DND-41 (cell line): ENCODE results near the gene MFAP2.

ENCODE experiments used
- ATAC-seq: fragments of 200-7000 bp; cut with Tn5 transposase; 3 replicates; pipeline ENCODE4 v1.9.1; 2021; ENCODE audit warnings: low read depth; ENCODE audit not compliant: insufficient read depth
- DNase-seq: peaks from one replicate; pipeline ENCODE4 v3.0.0-alpha.2; 2020
- H2AFZ ChIP-seq: 2 replicates; pipeline ENCODE4 v1.6.0; 2012; ENCODE audit warnings: low read depth, low read length
- H3K27ac ChIP-seq: 2 replicates; pipeline ENCODE4 v1.5.1; 2012; ENCODE audit warnings: low read length, inconsistent platforms
- H3K27me3 ChIP-seq: fragments of 200-600 bp; sonication (generic); 2 replicates; pipeline ENCODE4 v1.6.0; 2012; ENCODE audit warnings: low read length, mild to moderate bottlenecking, inconsistent platforms; ENCODE audit not compliant: insufficient read depth, poor library complexity
- H3K36me3 ChIP-seq: 2 replicates; pipeline ENCODE4 v1.5.1; 2012; ENCODE audit warnings: low read length, inconsistent platforms; ENCODE audit not compliant: insufficient read depth
- H3K4me1 ChIP-seq: 2 replicates; pipeline ENCODE4 v1.5.1; 2012; ENCODE audit warnings: mild to moderate bottlenecking, low read length; ENCODE audit not compliant: insufficient read depth
- H3K4me2 ChIP-seq: 2 replicates; pipeline ENCODE4 v1.6.0; 2012; ENCODE audit warnings: mild to moderate bottlenecking, moderate library complexity, low read length, inconsistent platforms; ENCODE audit not compliant: insufficient read depth
- H3K4me3 ChIP-seq, 2 experiments: fragments of 200-600 bp in 1 of 2; shearing (Covaris generic) in 1 of 2; 2 replicates each; pipeline ENCODE4 v1.5.1; 2012 to 2016; ENCODE audit warnings: inconsistent platforms in 2 of 2, low read length in 2 of 2, mild to moderate bottlenecking in 2 of 2, low read depth in 1 of 2, moderate library complexity in 1 of 2
- H3K79me2 ChIP-seq: 2 replicates; pipeline ENCODE4 v1.6.0; 2012; ENCODE audit warnings: low read length, inconsistent platforms; ENCODE audit not compliant: insufficient read depth
- H3K9ac ChIP-seq: 2 replicates; pipeline ENCODE4 v1.6.0; 2012; ENCODE audit warnings: low read depth, mild to moderate bottlenecking, inconsistent platforms, low read length, moderate library complexity
- H3K9me3 ChIP-seq: 2 replicates; pipeline ENCODE4 v1.5.1; 2012; ENCODE audit warnings: low read length, moderate library complexity, mild to moderate bottlenecking, inconsistent platforms; ENCODE audit not compliant: insufficient read depth, severe bottlenecking
- H4K20me1 ChIP-seq: 2 replicates; pipeline ENCODE4 v1.6.0; 2012; ENCODE audit warnings: low read length; ENCODE audit not compliant: insufficient read depth
- EZH2 ChIP-seq: IDR thresholded peaks from 3 replicates; pipeline ENCODE4 v1.6.1; 2012; ENCODE audit warnings: borderline replicate concordance, low read depth, mild to moderate bottlenecking, moderate library complexity, low read length, inconsistent platforms; ENCODE audit not compliant: severe bottlenecking
- TF ChIP-seq, protein P1 (sequence below): IDR thresholded peaks from 2 replicates; pipeline ENCODE4 v1.5.1; 2012; ENCODE audit warnings: borderline replicate concordance, low read length, moderate library complexity, mild to moderate bottlenecking; ENCODE audit not compliant: poor library complexity, severe bottlenecking; ENCODE audit errors: extremely low read depth

The MFAP2 gene

DNA sequence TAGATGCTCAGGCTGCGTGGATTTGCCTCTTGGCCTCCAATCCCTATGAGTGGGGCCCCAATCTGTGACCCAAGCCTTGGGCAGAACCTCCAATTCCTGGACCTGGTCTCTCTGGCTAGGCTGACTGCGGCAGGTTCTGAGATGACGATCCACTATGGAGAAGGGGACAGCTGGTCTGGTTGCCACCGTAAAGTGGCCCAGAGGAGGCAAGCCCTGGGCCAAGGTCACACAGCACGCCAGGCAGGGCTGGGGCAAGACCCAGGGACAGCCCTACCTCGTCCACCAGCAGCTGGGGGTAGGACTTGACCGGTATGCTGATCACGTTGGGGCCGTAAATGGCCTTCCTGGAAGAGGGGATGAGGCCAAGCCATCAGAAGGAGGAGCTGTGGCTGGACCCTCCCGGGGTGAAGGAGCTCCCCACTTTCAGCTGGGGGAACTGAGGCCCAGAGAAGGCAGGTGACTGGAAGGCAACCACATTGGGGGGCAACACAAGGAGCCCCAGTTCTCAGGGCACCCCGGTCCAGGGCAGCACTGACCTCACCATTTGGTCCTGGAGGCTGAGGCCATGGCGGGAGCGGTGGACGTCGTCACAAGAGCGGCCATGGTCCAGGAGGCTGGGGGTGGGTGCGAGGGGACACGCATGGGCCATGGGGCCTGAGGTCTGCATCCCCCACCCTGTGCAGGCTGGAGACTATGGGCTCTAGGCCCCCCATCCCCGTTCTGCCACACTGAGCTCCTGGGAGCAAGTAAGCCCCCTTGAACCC lies 21.5 kb upstream of the MFAP2 start:
- H2AFZ ChIP-seq = no peak overlapping the region
- H3K4me1 ChIP-seq = no peaks in the 10 kb centered on the region
- H3K27ac ChIP-seq = no peak overlapping the region
- no peak overlapping the region for H3K4me3 ChIP-seq
- no peak overlapping the region for H3K4me2 ChIP-seq
- peaks cover 52% of the 10 kb centered on the region for H3K36me3 ChIP-seq
- H4K20me1 ChIP-seq = peaks cover 6% of the 10 kb centered on the region; the same call in 1 of the 2 replicates
- no peaks in the 10 kb centered on the region for H3K27me3 ChIP-seq
- TF ChIP-seq, protein P1, sequence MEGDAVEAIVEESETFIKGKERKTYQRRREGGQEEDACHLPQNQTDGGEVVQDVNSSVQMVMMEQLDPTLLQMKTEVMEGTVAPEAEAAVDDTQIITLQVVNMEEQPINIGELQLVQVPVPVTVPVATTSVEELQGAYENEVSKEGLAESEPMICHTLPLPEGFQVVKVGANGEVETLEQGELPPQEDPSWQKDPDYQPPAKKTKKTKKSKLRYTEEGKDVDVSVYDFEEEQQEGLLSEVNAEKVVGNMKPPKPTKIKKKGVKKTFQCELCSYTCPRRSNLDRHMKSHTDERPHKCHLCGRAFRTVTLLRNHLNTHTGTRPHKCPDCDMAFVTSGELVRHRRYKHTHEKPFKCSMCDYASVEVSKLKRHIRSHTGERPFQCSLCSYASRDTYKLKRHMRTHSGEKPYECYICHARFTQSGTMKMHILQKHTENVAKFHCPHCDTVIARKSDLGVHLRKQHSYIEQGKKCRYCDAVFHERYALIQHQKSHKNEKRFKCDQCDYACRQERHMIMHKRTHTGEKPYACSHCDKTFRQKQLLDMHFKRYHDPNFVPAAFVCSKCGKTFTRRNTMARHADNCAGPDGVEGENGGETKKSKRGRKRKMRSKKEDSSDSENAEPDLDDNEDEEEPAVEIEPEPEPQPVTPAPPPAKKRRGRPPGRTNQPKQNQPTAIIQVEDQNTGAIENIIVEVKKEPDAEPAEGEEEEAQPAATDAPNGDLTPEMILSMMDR = no peak
- TF ChIP-seq EZH2 = no peak
- H3K79me2 ChIP-seq = no peaks in the 10 kb centered on the region
- ATAC-seq (no peak), DNase-seq (no peak)
- no peaks in the 10 kb centered on the region for H3K9me3 ChIP-seq
- H3K9ac ChIP-seq = no peak overlapping the region

DNA sequence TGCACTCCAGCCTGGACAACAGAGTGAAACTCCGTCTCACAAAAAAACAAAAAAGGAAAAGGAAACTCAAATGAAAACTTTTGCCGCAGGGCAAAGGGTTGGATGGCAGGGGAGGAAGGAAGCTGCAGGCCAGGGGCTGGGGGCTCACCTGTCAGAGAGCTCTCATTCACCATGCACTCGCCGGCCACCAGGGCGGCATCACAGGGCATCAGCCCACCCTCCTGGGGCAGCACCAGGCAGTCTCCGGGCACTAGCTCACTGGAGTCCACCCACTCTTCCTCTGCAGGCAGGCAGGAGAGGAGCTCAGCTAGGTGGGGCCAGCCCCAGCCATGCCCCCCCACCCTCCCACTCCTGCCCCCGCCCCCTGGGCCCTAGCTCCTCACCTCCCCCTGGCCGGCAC lies 19.4 kb upstream of the MFAP2 start:
- Histone ChIP-seq H3K36me3 (peaks cover 52% of the 10 kb centered on the region), H3K9me3 (no peaks in the 10 kb centered on the region), H2AFZ (no peak overlapping the region), H3K79me2 (no peaks in the 10 kb centered on the region), H3K4me1 (no peaks in the 10 kb centered on the region), H3K9ac (no peak overlapping the region), H4K20me1 (peaks cover 6% of the 10 kb centered on the region; the same call in 1 of the 2 replicates), H3K4me3 (no peak overlapping the region), H3K4me2 (no peak overlapping the region), H3K27me3 (no peaks in the 10 kb centered on the region), H3K27ac (no peak overlapping the region)
- ATAC-seq = no peak
- no peak for DNase-seq
- TF ChIP-seq, protein P1 = peak; percentile 40
- no peak for TF ChIP-seq EZH2

DNA sequence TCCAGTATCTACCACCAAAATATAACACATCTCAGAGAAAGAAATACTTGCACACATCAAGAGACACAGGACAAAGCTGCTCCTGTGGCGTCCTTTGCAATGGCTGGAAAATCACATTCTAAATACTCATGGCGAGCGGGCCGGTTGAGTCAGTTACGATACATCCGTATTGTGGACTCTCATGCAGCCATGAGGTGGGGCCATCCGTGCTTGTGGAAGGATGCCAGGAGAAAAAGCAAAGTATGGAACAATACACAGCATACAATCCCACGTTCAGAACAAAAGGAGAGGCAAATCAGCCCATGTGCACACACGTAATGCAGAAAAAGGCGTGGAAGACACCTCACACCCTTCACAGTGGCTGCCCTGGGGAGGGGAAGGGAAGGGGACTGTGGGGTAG lies 18.2 kb upstream of the MFAP2 start:
- H3K4me1 ChIP-seq = no peaks in the 10 kb centered on the region

More for the DNA sequence above, 18.2 kb upstream of the MFAP2 start:
- H3K4me2 ChIP-seq = no peak overlapping the region
- DNase-seq (no peak), ATAC-seq (no peak)
- H4K20me1 ChIP-seq = peaks cover 6% of the 10 kb centered on the region; the same call in 1 of the 2 replicates
- H3K27ac ChIP-seq = no peak overlapping the region
- H2AFZ ChIP-seq = no peak overlapping the region
- peaks cover 41% of the 10 kb centered on the region for H3K36me3 ChIP-seq
- H3K9ac ChIP-seq = no peak overlapping the region
- H3K4me3 ChIP-seq = no peak overlapping the region
- no peaks in the 10 kb centered on the region for H3K27me3 ChIP-seq
- H3K9me3 ChIP-seq = no peaks in the 10 kb centered on the region
- H3K79me2 ChIP-seq = no peaks in the 10 kb centered on the region
- TF ChIP-seq EZH2 = no peak
- TF ChIP-seq, protein P1 = no peak
